ENCODE measurements around the gene SLC9A9. TPM values are rescaled to one million over a fixed set of nuclear protein-coding genes. Genes with fewer than 3 reads are reported as not detected.

Gene SLC9A9
- total and polyA plus RNA-seq, 2 of the 8 experiments (the other 6 are each of a cell fraction or from before 2014, with no cell fraction given): 0.48 to 1.1 TPM

- TF ChIP-seq CTCF (IDR thresholded peaks at IDR 0.05; ENCODE audit: control extremely low read depth in 1 of 3, insufficient read depth in 1 of 3, low read depth in 1 of 3, low read length in 3 of 3): no peak
Observed at GRCh38 chr3:143265501-143266070, 582.7 kb downstream of the SLC9A9 start (continued).
